GM12878 (cell line): ENCODE data around the gene TGFBR3. TPM values are rescaled to one million over a fixed set of nuclear protein-coding genes. Genes with fewer than 3 reads are reported as not detected.

ENCODE experiments used
- ATAC-seq: fragments of 200-7000 bp; cut with Tn5 transposase; 3 replicates; pipeline ENCODE4 v1.9.1; 2020; ENCODE audit warnings: mild to moderate bottlenecking, moderate library complexity
- BruUV-seq: library from RNA; stranded (reverse); fragments of 400-500 nt; replicated peaks from 2 replicates; lab custom pipeline; 2021; lab: Mats Ljungman, UMichigan
- CTCF ChIA-PET: fragments of 300-600 bp; sonication (Branson Sonifier 250); formaldehyde crosslinking; extraction: SDS; loops from one replicate; lab custom pipeline; 2021; ENCODE audit warnings: inconsistent platforms; lab: Yijun Ruan, JAX
- POLR2A ChIA-PET: fragments of 350-600 bp; formaldehyde crosslinking; extraction: SDS; loops from one replicate; lab custom pipeline; 2021; ENCODE audit warnings: inconsistent platforms; lab: Charles Lee
- RAD21 ChIA-PET: fragments of 300-600 bp; sonication (Branson Sonifier 250); formaldehyde crosslinking; loops from one replicate; lab custom pipeline; 2023; ENCODE audit warnings: antibody characterized with exemption; ENCODE audit not compliant: unreplicated experiment; lab: Charles Lee
- SMC1A ChIA-PET: fragments of 300-600 bp; sonication (Branson Sonifier 250); formaldehyde crosslinking; loops from one replicate; lab custom pipeline; 2023; ENCODE audit not compliant: unreplicated experiment, uncharacterized antibody; lab: Charles Lee
- DNase-seq: peaks from one replicate; pipeline ENCODE4 v3.0.0-alpha.2; 2011; ENCODE audit warnings: low read depth, low spot score
- FAIRE-seq: peaks from 3 replicates; lab custom pipeline; 2011; peaks lifted over from hg19 to GRCh38; lab: Jason Lieb, UNC
- H2AFZ ChIP-seq: 2 replicates; pipeline ENCODE4 v1.6.0; 2011; ENCODE audit warnings: low read depth, low read length, control low read depth; ENCODE audit not compliant: control insufficient read depth
- H3K27ac ChIP-seq: 2 replicates; pipeline ENCODE4 v1.5.1; 2011; ENCODE audit warnings: control low read depth; ENCODE audit not compliant: control insufficient read depth, insufficient read depth
- H3K27me3 ChIP-seq, 2 experiments: replicated peaks in 1 of 2; 2 replicates each; pipeline versions ENCODE4 v1.6.0 to v1.6.1; 2011; ENCODE audit warnings: low read length in 1 of 2; ENCODE audit not compliant: control insufficient read depth in 2 of 2, insufficient read depth in 2 of 2
- H3K36me3 ChIP-seq, 2 experiments: 2 replicates each; pipeline ENCODE4 v1.5.1; 2011; ENCODE audit warnings: low read length in 1 of 2; ENCODE audit not compliant: control insufficient read depth in 2 of 2, insufficient read depth in 2 of 2
- H3K4me1 ChIP-seq: 2 replicates; pipeline ENCODE4 v1.6.1; 2011; ENCODE audit warnings: mild to moderate bottlenecking, low read length, moderate library complexity, mixed read lengths; ENCODE audit not compliant: control insufficient read depth, insufficient read depth
- H3K4me2 ChIP-seq: 2 replicates; pipeline ENCODE4 v1.6.0; 2011; ENCODE audit warnings: control low read depth; ENCODE audit not compliant: control insufficient read depth, insufficient read depth
- H3K4me3 ChIP-seq: fragments of 200-600 bp; sonication (generic); 2 replicates; pipeline ENCODE4 v1.5.1; 2016
- H3K79me2 ChIP-seq: 2 replicates; pipeline ENCODE4 v1.6.0; 2011; ENCODE audit warnings: low read length; ENCODE audit not compliant: control insufficient read depth, insufficient read depth
- H3K9ac ChIP-seq: 2 replicates; pipeline ENCODE4 v1.8.0; 2011; ENCODE audit warnings: low read length, control low read depth, mixed read lengths; ENCODE audit not compliant: control insufficient read depth, insufficient read depth
- H3K9me3 ChIP-seq: replicated peaks from 3 replicates; pipeline ENCODE4 v1.5.1; 2011; ENCODE audit warnings: mild to moderate bottlenecking, low read length; ENCODE audit not compliant: control insufficient read depth, insufficient read depth
- H4K20me1 ChIP-seq: 2 replicates; pipeline ENCODE4 v1.6.0; 2011; ENCODE audit not compliant: control insufficient read depth, insufficient read depth
- ATF3 ChIP-seq: IDR thresholded peaks from 2 replicates; pipeline ENCODE4 v1.6.1; 2011; ENCODE audit warnings: low read depth, mild to moderate bottlenecking, low read length, moderate library complexity, borderline replicate concordance; ENCODE audit errors: extremely low read depth
- CBX5 ChIP-seq: sonication (generic); IDR thresholded peaks from 2 replicates; pipeline ENCODE4 v1.6.1; 2016; ENCODE audit warnings: low read depth, moderate library complexity, mild to moderate bottlenecking, inconsistent platforms
- E4F1 ChIP-seq: fragments of 450-650 bp; IDR thresholded peaks from 2 replicates; pipeline ENCODE4 v1.6.1; 2018; ENCODE audit warnings: borderline replicate concordance, mild to moderate bottlenecking; ENCODE audit not compliant: partially characterized antibody
- FOXM1 ChIP-seq: IDR thresholded peaks from 2 replicates; pipeline ENCODE4 v1.6.1; 2012; ENCODE audit warnings: low read depth, mild to moderate bottlenecking, inconsistent platforms, low read length, moderate library complexity
- GATAD2B ChIP-seq: fragments of 450-650 bp; conservative IDR thresholded peaks from 2 replicates; pipeline ENCODE4 v1.6.1; 2017; ENCODE audit warnings: low read depth, mild to moderate bottlenecking, moderate library complexity
- HDAC2 ChIP-seq: fragments of 200-600 bp; sonication (generic); IDR thresholded peaks from 2 replicates; pipeline ENCODE4 v1.6.1; 2017
- IRF5 ChIP-seq: fragments of 450-650 bp; IDR thresholded peaks from 2 replicates; pipeline ENCODE4 v1.6.1; 2017; ENCODE audit warnings: borderline replicate concordance
- NFIC ChIP-seq: IDR thresholded peaks from 2 replicates; pipeline ENCODE4 v1.6.1; 2012; ENCODE audit warnings: low read depth, mild to moderate bottlenecking, inconsistent platforms, low read length, moderate library complexity
- NFYA ChIP-seq: IDR thresholded peaks from 2 replicates; pipeline ENCODE4 v1.6.1; 2011; ENCODE audit warnings: low read depth, mild to moderate bottlenecking, low read length, improper control_type of control experiment, borderline replicate concordance
- RB1 ChIP-seq: fragments of 450-650 bp; formaldehyde crosslinking; IDR thresholded peaks from 2 replicates; pipeline ENCODE4 v1.6.1; 2017; ENCODE audit warnings: mild to moderate bottlenecking, borderline replicate concordance
- RCOR1 ChIP-seq: conservative IDR thresholded peaks from 2 replicates; pipeline ENCODE4 v1.6.1; 2012; ENCODE audit warnings: low read depth, low read length, improper control_type of control experiment
- REST ChIP-seq: IDR thresholded peaks from 2 replicates; pipeline ENCODE4 v1.6.1; 2012; ENCODE audit warnings: mild to moderate bottlenecking, low read depth, low read length
- TCF3 ChIP-seq: IDR thresholded peaks from 2 replicates; pipeline ENCODE4 v1.6.1; 2012; ENCODE audit warnings: low read depth, mild to moderate bottlenecking, low read length, borderline replicate concordance; ENCODE audit not compliant: insufficient read depth
- TCF7 ChIP-seq: IDR thresholded peaks from 2 replicates; pipeline ENCODE4 v1.6.1; 2014; ENCODE audit warnings: antibody characterized with exemption, borderline replicate concordance
- YBX1 ChIP-seq: fragments of 450-650 bp; IDR thresholded peaks from 2 replicates; pipeline ENCODE4 v1.6.1; 2016; ENCODE audit warnings: antibody characterized with exemption
- ZNF217 ChIP-seq: fragments of 450-650 bp; IDR thresholded peaks from 2 replicates; pipeline ENCODE4 v1.6.1; 2017; ENCODE audit warnings: antibody characterized with exemption, mild to moderate bottlenecking
- WGBS: methylation state at CpG from one replicate; pipeline ENCODE4 v1.1.6; 2016; ENCODE audit warnings: low lambda C conversion rate; ENCODE audit not compliant: insufficient replicate concordance, insufficient coverage; ENCODE audit errors: missing lambda C conversion rate; 5-methylcytosine and 5-hydroxymethylcytosine counted together
- in situ Hi-C: fragments of 300-500 bp; cut with MboI; formaldehyde crosslinking; loops from 9 replicates; pipeline ENCODE4 v1.14.3; 2018; ENCODE audit warnings: mixed read lengths
- intact Hi-C: fragments of 100-400 bp; cut with micrococcal nuclease; formaldehyde crosslinking; loops from one replicate; pipeline ENCODE4 v1.14.2; 2022; ENCODE audit not compliant: unreplicated experiment
- polyA plus RNA-seq, 11 experiments: library from polyadenylated mRNA; depleted of rRNA in 4 of 11; unstranded in 6 of 11; stranded (reverse) in 5 of 11; fragments of >200 nt; fragmentation: Nextera tagmentation in 4 of 11; fragmentation: Illumina TruSeq in 1 of 11; extraction: Ambion mirVana in 4 of 11; extraction: Trizol in 1 of 11; gene quantifications; 1 replicate in 1 of 11; 2 replicates in 10 of 11; pipeline versions ENCODE4 v1.2.1 to v1.2.3, GENCODE V29; 2011 to 2016; ENCODE audit warnings: inconsistent platforms in 2 of 11, missing spikeins in 2 of 11, low read depth in 1 of 11
- total RNA-seq, 4 experiments: library from RNA; depleted of rRNA in 3 of 4; stranded (reverse); fragments of >200 nt in 3 of 4; fragmentation: Illumina TruSeq in 1 of 4; extraction: Trizol in 1 of 4; gene quantifications; 2 replicates each; pipeline versions ENCODE4 v1.2.1 to v1.2.3, GENCODE V29; 2013 to 2021

Gene TGFBR3
- total and polyA plus RNA-seq, 10 of the 15 experiments (the other 5 are each of a cell fraction or from before 2014, with no cell fraction given): 2.7 to 16.5 (median 12.6) TPM

- TF ChIP-seq REST (no peak), RB1 (no peak), NFYA (no peak), HDAC2 (no peak), TCF7 (no peak), TCF3 (no peak), FOXM1 (no peak)
Observed at GRCh38 chr1:91818713-91818975, 67.3 kb downstream of the TGFBR3 start (continued).

GRCh38 chr1:91817211-91817905, 68.6 kb downstream of the TGFBR3 start:
- Histone ChIP-seq H3K4me1 (peaks cover 4% of the 10 kb centered on the region; the same call in 1 of the 2 replicates), H3K4me2 (no peak overlapping the region), H3K36me3 (no peaks in the 10 kb centered on the region), H3K4me3 (no peak overlapping the region), H3K27me3 (no peaks in the 10 kb centered on the region), H4K20me1 (no peaks in the 10 kb centered on the region), H3K79me2 (no peaks in the 10 kb centered on the region), H3K27ac (no peak overlapping the region), H3K9ac (no peak overlapping the region), H3K9me3 (no peaks in the 10 kb centered on the region), H2AFZ (no peak overlapping the region)
- in situ Hi-C loops (no loop called here), intact Hi-C loops (no loop called here)
- ATAC-seq (no peak), DNase-seq (no peak), FAIRE-seq (no peak)
- ChIA-PET CTCF (interaction anchor here (1.5 kb wide), 1 partner anchor 8 kb away, joined by 5 read pairs; no protein-coding TSS in a partner anchor), RAD21 (interaction anchor here (0.9 kb wide), 1 partner anchor 104 kb away, joined by 3 read pairs; no protein-coding TSS in a partner anchor), POLR2A (no interaction called here), SMC1A (interaction anchor here (1.0 kb wide), 1 partner anchor 13 kb away, joined by 3 read pairs; no protein-coding TSS in a partner anchor)
- 80% methylated on average over 5 of the region's 5 CpGs for WGBS
- no TSS peak for BruUV-seq
- TF ChIP-seq YBX1 (no peak), NFIC (no peak), RCOR1 (no peak), ZNF217 (no peak), CBX5 (no peak), IRF5 (no peak), E4F1 (no peak), GATAD2B (no peak), ATF3 (no peak)
